Loucy (cell line): ENCODE data around the gene TTYH3.

Source experiments
- EZH2phosphoT487 ChIP-seq: fragments of 200-600 bp; IDR thresholded peaks from 2 replicates; pipeline ENCODE4 v1.6.1; 2018; ENCODE audit warnings: antibody characterized with exemption, mild to moderate bottlenecking, moderate library complexity, borderline replicate concordance
- TF ChIP-seq, protein P1 (sequence below): fragments of 200-600 bp; sonication (generic); conservative IDR thresholded peaks from 2 replicates; pipeline ENCODE4 v1.5.1; 2014; ENCODE audit warnings: mild to moderate bottlenecking, antibody characterized with exemption, low read length

DNA sequence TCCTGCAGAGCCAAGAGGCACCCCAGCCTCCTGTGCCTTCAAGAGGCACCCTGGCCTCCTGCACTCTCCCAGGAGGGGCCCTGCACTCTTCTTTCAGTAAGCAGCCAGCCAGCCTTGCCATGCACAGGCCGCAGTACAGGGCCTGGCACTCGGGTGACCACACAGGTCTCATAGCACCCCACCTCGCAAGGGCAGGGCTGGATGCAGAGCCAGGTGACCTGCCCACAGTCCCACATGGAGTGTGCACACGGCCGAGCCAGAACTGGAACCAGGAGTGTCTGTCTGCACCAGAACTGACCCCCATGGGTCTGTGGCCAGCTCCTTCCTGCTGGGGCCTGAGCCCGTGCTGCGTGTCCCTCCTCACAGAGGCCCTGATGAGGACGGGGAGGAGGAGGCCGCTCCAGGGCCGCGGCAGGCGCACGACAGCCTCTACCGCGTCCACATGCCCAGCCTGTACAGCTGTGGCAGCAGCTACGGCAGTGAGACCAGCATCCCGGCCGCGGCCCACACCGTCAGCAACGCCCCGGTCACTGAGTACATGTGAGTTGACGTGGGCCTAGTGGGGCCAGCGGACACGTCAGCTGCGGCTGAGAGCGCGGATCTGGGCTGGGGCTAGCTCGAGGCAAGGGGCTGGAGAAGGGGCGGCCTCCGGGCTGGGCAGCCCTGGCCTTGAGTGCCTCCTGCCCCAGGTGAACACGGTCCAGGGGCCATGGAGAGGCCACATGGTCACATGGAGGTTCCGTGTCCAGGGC, 26.3 kb downstream of the TTYH3 start:
- TF ChIP-seq, protein P1, sequence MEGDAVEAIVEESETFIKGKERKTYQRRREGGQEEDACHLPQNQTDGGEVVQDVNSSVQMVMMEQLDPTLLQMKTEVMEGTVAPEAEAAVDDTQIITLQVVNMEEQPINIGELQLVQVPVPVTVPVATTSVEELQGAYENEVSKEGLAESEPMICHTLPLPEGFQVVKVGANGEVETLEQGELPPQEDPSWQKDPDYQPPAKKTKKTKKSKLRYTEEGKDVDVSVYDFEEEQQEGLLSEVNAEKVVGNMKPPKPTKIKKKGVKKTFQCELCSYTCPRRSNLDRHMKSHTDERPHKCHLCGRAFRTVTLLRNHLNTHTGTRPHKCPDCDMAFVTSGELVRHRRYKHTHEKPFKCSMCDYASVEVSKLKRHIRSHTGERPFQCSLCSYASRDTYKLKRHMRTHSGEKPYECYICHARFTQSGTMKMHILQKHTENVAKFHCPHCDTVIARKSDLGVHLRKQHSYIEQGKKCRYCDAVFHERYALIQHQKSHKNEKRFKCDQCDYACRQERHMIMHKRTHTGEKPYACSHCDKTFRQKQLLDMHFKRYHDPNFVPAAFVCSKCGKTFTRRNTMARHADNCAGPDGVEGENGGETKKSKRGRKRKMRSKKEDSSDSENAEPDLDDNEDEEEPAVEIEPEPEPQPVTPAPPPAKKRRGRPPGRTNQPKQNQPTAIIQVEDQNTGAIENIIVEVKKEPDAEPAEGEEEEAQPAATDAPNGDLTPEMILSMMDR: no peak
- TF ChIP-seq EZH2phosphoT487: no peak
